ENCODE measurements around the gene SMARCA5.
A peak's percentile ranks its signal among the peaks of the same experiment; 100 is the strongest.

The SMARCA5 gene

GRCh38 chr4:143514497-143514896 is 995 bp downstream of the SMARCA5 start:
- TF ChIP-seq ZNF8 (CRISPR knock-in tag; IDR thresholded peaks at IDR 0.05) (no peak), CSRNP3 (CRISPR knock-in tag; IDR thresholded peaks at IDR 0.05) (no peak), ZNF70 (CRISPR knock-in tag; IDR thresholded peaks at IDR 0.05) (no peak), ZFP3 (CRISPR knock-in tag; IDR thresholded peaks at IDR 0.05) (no peak), GLIS3 (CRISPR knock-in tag; IDR thresholded peaks at IDR 0.05) (no peak), SNAI2 (CRISPR knock-in tag; IDR thresholded peaks at IDR 0.05) (no peak), ZC3H10 (CRISPR knock-in tag; IDR thresholded peaks at IDR 0.05) (no peak), TOX (CRISPR knock-in tag; IDR thresholded peaks at IDR 0.05; ENCODE audit: borderline replicate concordance) (no peak), OSR1 (CRISPR knock-in tag; IDR thresholded peaks at IDR 0.05) (no peak), ARNTL (CRISPR knock-in tag; IDR thresholded peaks at IDR 0.05; ENCODE audit: borderline replicate concordance, low read depth) (no peak), ISL1 (CRISPR knock-in tag; IDR thresholded peaks at IDR 0.05) (no peak), ZNF565 (CRISPR knock-in tag; conservative IDR thresholded peaks at IDR 0.05; ENCODE audit: low read depth) (no peak)
- TF ChIP-seq, protein P1, sequence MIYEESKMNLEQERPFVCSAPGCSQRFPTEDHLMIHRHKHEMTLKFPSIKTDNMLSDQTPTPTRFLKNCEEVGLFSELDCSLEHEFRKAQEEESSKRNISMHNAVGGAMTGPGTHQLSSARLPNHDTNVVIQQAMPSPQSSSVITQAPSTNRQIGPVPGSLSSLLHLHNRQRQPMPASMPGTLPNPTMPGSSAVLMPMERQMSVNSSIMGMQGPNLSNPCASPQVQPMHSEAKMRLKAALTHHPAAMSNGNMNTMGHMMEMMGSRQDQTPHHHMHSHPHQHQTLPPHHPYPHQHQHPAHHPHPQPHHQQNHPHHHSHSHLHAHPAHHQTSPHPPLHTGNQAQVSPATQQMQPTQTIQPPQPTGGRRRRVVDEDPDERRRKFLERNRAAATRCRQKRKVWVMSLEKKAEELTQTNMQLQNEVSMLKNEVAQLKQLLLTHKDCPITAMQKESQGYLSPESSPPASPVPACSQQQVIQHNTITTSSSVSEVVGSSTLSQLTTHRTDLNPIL (CRISPR knock-in tag; IDR thresholded peaks at IDR 0.05; ENCODE audit: low read depth), result no peak
- TF ChIP-seq, protein P2, sequence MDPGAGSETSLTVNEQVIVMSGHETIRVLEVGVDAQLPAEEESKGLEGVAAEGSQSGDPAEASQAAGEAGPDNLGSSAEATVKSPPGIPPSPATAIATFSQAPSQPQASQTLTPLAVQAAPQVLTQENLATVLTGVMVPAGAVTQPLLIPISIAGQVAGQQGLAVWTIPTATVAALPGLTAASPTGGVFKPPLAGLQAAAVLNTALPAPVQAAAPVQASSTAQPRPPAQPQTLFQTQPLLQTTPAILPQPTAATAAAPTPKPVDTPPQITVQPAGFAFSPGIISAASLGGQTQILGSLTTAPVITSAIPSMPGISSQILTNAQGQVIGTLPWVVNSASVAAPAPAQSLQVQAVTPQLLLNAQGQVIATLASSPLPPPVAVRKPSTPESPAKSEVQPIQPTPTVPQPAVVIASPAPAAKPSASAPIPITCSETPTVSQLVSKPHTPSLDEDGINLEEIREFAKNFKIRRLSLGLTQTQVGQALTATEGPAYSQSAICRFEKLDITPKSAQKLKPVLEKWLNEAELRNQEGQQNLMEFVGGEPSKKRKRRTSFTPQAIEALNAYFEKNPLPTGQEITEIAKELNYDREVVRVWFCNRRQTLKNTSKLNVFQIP (CRISPR knock-in tag; IDR thresholded peaks at IDR 0.05; ENCODE audit: borderline replicate concordance, low read depth), result no peak
- peak; percentile 63 for ATAC-seq

DNA sequence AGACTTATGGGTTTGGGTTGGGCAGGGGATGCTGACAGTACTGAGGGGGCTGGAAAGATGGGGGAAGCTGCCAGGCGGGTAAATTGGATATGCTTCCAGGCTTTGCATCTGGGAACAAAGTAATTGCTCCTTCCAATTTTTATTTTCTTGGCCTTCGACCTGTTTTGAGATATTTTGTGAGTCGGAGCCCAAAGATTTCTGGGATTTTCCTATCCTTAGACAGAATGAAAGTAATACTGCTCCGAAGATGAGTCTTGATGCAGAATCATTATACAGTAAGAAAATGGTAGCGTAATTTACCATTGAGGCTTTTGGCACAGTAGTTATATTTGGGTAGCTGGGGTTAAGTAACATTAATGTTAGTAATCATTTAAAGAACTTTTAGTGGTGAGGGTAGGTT is 1.4 kb downstream of the SMARCA5 start:
- ATAC-seq, result no peak

More for the DNA sequence above, 1.4 kb downstream of the SMARCA5 start:
- TF ChIP-seq, protein P3, sequence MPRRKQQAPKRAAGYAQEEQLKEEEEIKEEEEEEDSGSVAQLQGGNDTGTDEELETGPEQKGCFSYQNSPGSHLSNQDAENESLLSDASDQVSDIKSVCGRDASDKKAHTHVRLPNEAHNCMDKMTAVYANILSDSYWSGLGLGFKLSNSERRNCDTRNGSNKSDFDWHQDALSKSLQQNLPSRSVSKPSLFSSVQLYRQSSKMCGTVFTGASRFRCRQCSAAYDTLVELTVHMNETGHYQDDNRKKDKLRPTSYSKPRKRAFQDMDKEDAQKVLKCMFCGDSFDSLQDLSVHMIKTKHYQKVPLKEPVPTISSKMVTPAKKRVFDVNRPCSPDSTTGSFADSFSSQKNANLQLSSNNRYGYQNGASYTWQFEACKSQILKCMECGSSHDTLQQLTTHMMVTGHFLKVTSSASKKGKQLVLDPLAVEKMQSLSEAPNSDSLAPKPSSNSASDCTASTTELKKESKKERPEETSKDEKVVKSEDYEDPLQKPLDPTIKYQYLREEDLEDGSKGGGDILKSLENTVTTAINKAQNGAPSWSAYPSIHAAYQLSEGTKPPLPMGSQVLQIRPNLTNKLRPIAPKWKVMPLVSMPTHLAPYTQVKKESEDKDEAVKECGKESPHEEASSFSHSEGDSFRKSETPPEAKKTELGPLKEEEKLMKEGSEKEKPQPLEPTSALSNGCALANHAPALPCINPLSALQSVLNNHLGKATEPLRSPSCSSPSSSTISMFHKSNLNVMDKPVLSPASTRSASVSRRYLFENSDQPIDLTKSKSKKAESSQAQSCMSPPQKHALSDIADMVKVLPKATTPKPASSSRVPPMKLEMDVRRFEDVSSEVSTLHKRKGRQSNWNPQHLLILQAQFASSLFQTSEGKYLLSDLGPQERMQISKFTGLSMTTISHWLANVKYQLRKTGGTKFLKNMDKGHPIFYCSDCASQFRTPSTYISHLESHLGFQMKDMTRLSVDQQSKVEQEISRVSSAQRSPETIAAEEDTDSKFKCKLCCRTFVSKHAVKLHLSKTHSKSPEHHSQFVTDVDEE (CRISPR knock-in tag; IDR thresholded peaks at IDR 0.05), result no peak
- TF ChIP-seq PPARA (CRISPR knock-in tag; IDR thresholded peaks at IDR 0.05; ENCODE audit: borderline replicate concordance), result no peak
- no peak for TF ChIP-seq TOX (CRISPR knock-in tag; IDR thresholded peaks at IDR 0.05; ENCODE audit: borderline replicate concordance)
- TF ChIP-seq, protein P1 (CRISPR knock-in tag; IDR thresholded peaks at IDR 0.05; ENCODE audit: low read depth), result no peak
- TF ChIP-seq ARNTL (CRISPR knock-in tag; IDR thresholded peaks at IDR 0.05; ENCODE audit: borderline replicate concordance, low read depth), result no peak
- TF ChIP-seq ESRRG (CRISPR knock-in tag; IDR thresholded peaks at IDR 0.05), result no peak
- no peak for TF ChIP-seq PATZ1 (CRISPR knock-in tag; IDR thresholded peaks at IDR 0.05; ENCODE audit: borderline replicate concordance)
- TF ChIP-seq CSRNP3 (CRISPR knock-in tag; IDR thresholded peaks at IDR 0.05), result no peak
- TF ChIP-seq ZNF565 (CRISPR knock-in tag; conservative IDR thresholded peaks at IDR 0.05; ENCODE audit: low read depth), result no peak
- TF ChIP-seq OSR1 (CRISPR knock-in tag; IDR thresholded peaks at IDR 0.05), result no peak
- no peak for TF ChIP-seq GLIS3 (CRISPR knock-in tag; IDR thresholded peaks at IDR 0.05)
- no peak for TF ChIP-seq ZC3H10 (CRISPR knock-in tag; IDR thresholded peaks at IDR 0.05)
- TF ChIP-seq TCF4 (CRISPR knock-in tag; IDR thresholded peaks at IDR 0.05; ENCODE audit: borderline replicate concordance), result no peak
- TF ChIP-seq ZNF8 (CRISPR knock-in tag; IDR thresholded peaks at IDR 0.05), result no peak
- TF ChIP-seq ZNF70 (CRISPR knock-in tag; IDR thresholded peaks at IDR 0.05), result no peak
- TF ChIP-seq ZFP3 (CRISPR knock-in tag; IDR thresholded peaks at IDR 0.05), result no peak
- TF ChIP-seq RARB (CRISPR knock-in tag; IDR thresholded peaks at IDR 0.05), result no peak
- TF ChIP-seq ISL1 (CRISPR knock-in tag; IDR thresholded peaks at IDR 0.05), result no peak
- TF ChIP-seq SNAI2 (CRISPR knock-in tag; IDR thresholded peaks at IDR 0.05), result no peak
- TF ChIP-seq BACH2 (CRISPR knock-in tag; IDR thresholded peaks at IDR 0.05; ENCODE audit: borderline replicate concordance), result no peak

Measured in SK-N-SH treated with all-trans-retinoic acid at 6 μM for 48 hours (cell line).